ENCODE measurements around the gene SLC4A9. TPM values are rescaled to one million over a fixed set of nuclear protein-coding genes. Genes with fewer than 3 reads are reported as not detected.
A peak's percentile ranks its signal among the peaks of the same experiment; 100 is the strongest.

SLC4A9 gene
- total RNA-seq, 1 experiment from 2014 or later = 0.37 TPM

DNA sequence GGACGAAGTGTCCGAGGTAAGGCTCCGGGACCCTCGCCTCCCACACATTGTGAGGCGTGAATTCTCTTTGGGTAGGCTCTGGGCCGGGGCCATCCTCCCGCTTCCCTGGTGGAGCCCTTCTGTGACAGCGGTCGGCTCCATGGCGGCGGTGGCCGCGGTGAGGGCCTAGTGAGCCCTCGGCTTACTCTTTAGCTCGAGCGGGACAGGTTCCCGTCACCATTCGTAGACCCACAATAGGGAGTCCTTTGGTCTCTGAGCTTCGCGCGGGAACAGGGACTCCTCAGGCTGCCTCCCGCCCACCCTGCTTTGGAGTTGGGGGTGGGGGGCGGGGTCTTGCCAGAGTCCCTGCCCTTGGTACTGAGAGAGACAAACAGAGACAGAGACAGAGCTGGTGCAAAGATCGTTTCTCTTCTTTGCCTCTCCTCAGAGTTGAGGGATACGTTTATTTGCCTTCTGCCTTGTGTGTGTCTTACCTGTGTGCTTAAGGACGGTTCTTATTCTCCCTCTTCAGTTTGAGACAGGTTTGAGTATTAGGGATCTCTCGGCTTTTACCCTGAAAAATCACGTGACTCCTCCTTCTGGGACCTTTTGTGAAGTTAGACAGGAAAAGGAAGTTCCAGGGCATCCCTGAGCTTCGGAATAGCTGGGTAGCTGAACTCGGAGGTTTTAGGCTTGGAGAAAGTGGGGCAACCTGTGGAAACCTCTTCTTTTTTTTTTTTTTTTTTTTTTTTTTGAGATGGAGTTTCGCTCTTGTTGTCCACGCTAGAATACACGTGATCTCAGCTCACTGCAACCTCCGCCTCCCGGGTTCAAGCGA is 42.5 kb downstream of the SLC4A9 start:
- peak; percentile 69 for DNase-seq (ENCODE audit: unreplicated experiment)
- intact Hi-C loops (cut with micrococcal nuclease) = loop anchor here (5.0 kb wide), 1 partner anchor 145 kb away; the partner anchor contains the start of gene EIF4EBP3
- ChIA-PET POLR2A (interaction anchor here (0.6 to 3.6 kb wide), 52 partner anchors 7 to 324 kb away, joined by 3 to 46 read pairs (median 6); partner anchors contain the start of genes APBB3, CYSTM1, EIF4EBP3 and HARS1), CTCF (interaction anchor here (0.5 to 2.8 kb wide), 8 partner anchors 15 to 158 kb away, joined by 3 to 17 read pairs (median 3); no protein-coding TSS in a partner anchor)
- no peak overlapping the region for H3K27ac Mint-ChIP-seq (ENCODE audit: low read depth, unreplicated experiment)
- H3K4me3 Mint-ChIP-seq (ENCODE audit: unreplicated experiment) = no peak overlapping the region
- H3K9me3 Mint-ChIP-seq (ENCODE audit: unreplicated experiment) = no peaks in the 10 kb centered on the region
- no TSS peak for BruUV-seq (replicated peaks)
- no peaks in the 10 kb centered on the region for H3K27me3 Mint-ChIP-seq (ENCODE audit: insufficient read depth, unreplicated experiment)
- H3K36me3 Mint-ChIP-seq (ENCODE audit: insufficient read depth, unreplicated experiment) = peaks cover 16% of the 10 kb centered on the region
- H3K4me1 Mint-ChIP-seq (ENCODE audit: insufficient read depth, unreplicated experiment) = peaks cover 19% of the 10 kb centered on the region
- TF ChIP-seq, protein P1, sequence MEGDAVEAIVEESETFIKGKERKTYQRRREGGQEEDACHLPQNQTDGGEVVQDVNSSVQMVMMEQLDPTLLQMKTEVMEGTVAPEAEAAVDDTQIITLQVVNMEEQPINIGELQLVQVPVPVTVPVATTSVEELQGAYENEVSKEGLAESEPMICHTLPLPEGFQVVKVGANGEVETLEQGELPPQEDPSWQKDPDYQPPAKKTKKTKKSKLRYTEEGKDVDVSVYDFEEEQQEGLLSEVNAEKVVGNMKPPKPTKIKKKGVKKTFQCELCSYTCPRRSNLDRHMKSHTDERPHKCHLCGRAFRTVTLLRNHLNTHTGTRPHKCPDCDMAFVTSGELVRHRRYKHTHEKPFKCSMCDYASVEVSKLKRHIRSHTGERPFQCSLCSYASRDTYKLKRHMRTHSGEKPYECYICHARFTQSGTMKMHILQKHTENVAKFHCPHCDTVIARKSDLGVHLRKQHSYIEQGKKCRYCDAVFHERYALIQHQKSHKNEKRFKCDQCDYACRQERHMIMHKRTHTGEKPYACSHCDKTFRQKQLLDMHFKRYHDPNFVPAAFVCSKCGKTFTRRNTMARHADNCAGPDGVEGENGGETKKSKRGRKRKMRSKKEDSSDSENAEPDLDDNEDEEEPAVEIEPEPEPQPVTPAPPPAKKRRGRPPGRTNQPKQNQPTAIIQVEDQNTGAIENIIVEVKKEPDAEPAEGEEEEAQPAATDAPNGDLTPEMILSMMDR (IDR thresholded peaks at IDR 0.05; ENCODE audit: unreplicated experiment) = no peak

DNA sequence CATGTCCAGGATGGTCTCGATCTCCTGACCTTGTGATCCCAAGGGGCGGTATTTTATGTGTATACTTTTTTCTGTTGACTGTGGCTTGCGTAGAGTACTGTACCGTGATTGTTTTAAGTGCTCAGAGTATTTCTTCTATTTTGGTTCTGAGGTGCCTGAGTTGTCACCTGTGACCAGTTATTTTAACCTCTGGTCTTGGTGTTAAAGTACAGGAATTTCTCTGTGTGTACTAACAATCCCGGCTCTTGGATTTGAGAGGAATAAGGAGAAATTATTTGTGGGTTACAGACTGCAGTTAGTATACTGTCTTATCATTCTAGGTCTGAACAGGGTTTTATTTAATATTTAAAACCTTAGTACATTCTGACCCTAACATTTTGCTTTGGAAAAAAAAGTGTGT is 43.6 kb downstream of the SLC4A9 start:
- TF ChIP-seq, protein P1 (IDR thresholded peaks at IDR 0.05; ENCODE audit: unreplicated experiment) = no peak
- no peak overlapping the region for H3K4me3 Mint-ChIP-seq (ENCODE audit: unreplicated experiment)
- POLR2A ChIA-PET = interaction anchor here (0.7 to 2.9 kb wide), 10 partner anchors 11 to 490 kb away, joined by 3 to 23 read pairs (median 4); partner anchors contain the start of genes HARS1 and HARS2
- CTCF ChIA-PET = interaction anchor here (2.3 to 2.8 kb wide), 2 partner anchors 31 to 144 kb away, joined by 7 to 17 read pairs; partner anchors contain the start of gene EIF4EBP3
- H3K36me3 Mint-ChIP-seq (ENCODE audit: insufficient read depth, unreplicated experiment) = peaks cover 22% of the 10 kb centered on the region
- no peaks in the 10 kb centered on the region for H3K9me3 Mint-ChIP-seq (ENCODE audit: unreplicated experiment)
- BruUV-seq (replicated peaks) = no TSS peak
- peaks cover 20% of the 10 kb centered on the region for H3K4me1 Mint-ChIP-seq (ENCODE audit: insufficient read depth, unreplicated experiment)
- intact Hi-C loops (cut with micrococcal nuclease) = loop anchor here (5.0 kb wide), 1 partner anchor 144 kb away; the partner anchor contains the start of gene EIF4EBP3
- H3K27me3 Mint-ChIP-seq (ENCODE audit: insufficient read depth, unreplicated experiment) = no peaks in the 10 kb centered on the region
- peak overlapping the region; percentile 18 for H3K27ac Mint-ChIP-seq (ENCODE audit: low read depth, unreplicated experiment)
- no peak for DNase-seq (ENCODE audit: unreplicated experiment)

DNA sequence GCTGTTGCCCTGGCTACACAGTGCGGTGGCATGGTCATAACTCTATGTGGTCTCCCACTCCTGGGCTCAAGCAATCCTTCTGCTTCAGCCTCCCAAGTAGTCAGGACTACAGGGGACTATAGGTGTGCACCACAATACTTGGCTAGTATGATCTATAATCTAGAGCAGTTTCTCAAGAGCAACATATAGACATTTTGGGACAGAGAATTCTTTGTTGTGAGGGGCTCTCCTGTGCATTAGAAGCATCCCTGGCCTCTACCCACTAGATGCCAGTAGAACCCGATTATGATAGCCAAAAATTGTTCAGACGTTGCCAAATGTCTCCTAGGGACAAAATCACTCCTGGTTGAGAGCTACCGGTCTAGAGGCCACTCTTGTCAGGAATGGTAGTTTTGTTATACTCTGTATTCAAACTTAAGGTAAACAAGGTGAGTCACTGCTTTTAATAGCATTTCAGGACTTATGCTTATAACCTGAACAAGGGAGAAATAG is 48.8 kb downstream of the SLC4A9 start:
- Mint-ChIP-seq H3K27me3 (ENCODE audit: insufficient read depth, unreplicated experiment) (no peaks in the 10 kb centered on the region), H3K27ac (ENCODE audit: low read depth, unreplicated experiment) (peak overlapping the region; percentile 78), H3K9me3 (ENCODE audit: unreplicated experiment) (no peaks in the 10 kb centered on the region), H3K4me3 (ENCODE audit: unreplicated experiment) (peak overlapping the region; percentile 40), H3K36me3 (ENCODE audit: insufficient read depth, unreplicated experiment) (peaks cover 31% of the 10 kb centered on the region), H3K4me1 (ENCODE audit: insufficient read depth, unreplicated experiment) (peaks cover 32% of the 10 kb centered on the region)
- no TSS peak for BruUV-seq (replicated peaks)
- CTCF ChIA-PET = interaction anchor here (0.8 to 2.3 kb wide), 3 partner anchors 10 to 1747 kb away, joined by 3 to 16 read pairs (median 4); partner anchors contain the start of gene SLC4A9
- intact Hi-C loops (cut with micrococcal nuclease) = no loop called here
- POLR2A ChIA-PET = interaction anchor here (0.7 to 2.8 kb wide), 11 partner anchors 12 to 282 kb away, joined by 3 to 6 read pairs (median 3); partner anchors contain the start of genes EIF4EBP3, HARS1, IK and NDUFA2
- DNase-seq (ENCODE audit: unreplicated experiment) = peak; percentile 64
- TF ChIP-seq, protein P1 (IDR thresholded peaks at IDR 0.05; ENCODE audit: unreplicated experiment) = no peak

DNA sequence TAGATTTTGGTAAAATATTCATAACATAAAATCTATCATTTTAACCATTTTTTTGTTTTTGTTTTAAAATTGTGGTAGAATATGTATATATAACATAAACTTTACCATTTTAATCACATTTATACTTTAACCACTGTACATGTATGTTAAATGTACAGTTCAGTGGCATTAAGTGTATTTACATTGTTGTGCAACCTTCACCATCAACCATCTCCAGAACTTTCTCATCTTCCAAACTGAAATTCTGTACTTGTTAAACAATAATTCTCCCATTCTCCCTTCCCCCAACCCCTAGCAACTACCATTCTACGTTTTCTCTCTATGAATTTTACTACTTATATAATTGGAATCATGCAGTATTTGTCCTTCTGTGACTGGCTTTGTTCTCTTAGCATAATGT is 53.2 kb downstream of the SLC4A9 start:
- Mint-ChIP-seq H3K4me3 (ENCODE audit: unreplicated experiment) (no peak overlapping the region), H3K9me3 (ENCODE audit: unreplicated experiment) (no peaks in the 10 kb centered on the region), H3K27ac (ENCODE audit: low read depth, unreplicated experiment) (no peak overlapping the region), H3K36me3 (ENCODE audit: insufficient read depth, unreplicated experiment) (peaks cover 35% of the 10 kb centered on the region), H3K27me3 (ENCODE audit: insufficient read depth, unreplicated experiment) (no peaks in the 10 kb centered on the region), H3K4me1 (ENCODE audit: insufficient read depth, unreplicated experiment) (peaks cover 19% of the 10 kb centered on the region)
- intact Hi-C loops (cut with micrococcal nuclease) = no loop called here
- TF ChIP-seq, protein P1 (IDR thresholded peaks at IDR 0.05; ENCODE audit: unreplicated experiment) = no peak
- CTCF ChIA-PET = interaction anchor here (0.9 to 1.1 kb wide), 2 partner anchors 50 to 142 kb away, joined by 3 read pairs; no protein-coding TSS in a partner anchor
- BruUV-seq (replicated peaks) = no TSS peak
- no peak for DNase-seq (ENCODE audit: unreplicated experiment)
- POLR2A ChIA-PET = no interaction called here

All from MCF 10A (cell line).